Esophagus muscularis mucosa (tissue), 3 donors: ENCODE data around the gene TMEM150C.

Experiments
- CTCF ChIP-seq, 3 experiments: fragments of 200-600 bp in 2 of 3; fragments of 450-650 bp in 1 of 3; sonication (generic) in 2 of 3; IDR thresholded peaks; one replicate each; pipeline ENCODE4 v1.5.1; 2017 to 2019; ENCODE audit warnings: antibody characterized with exemption in 3 of 3, mild to moderate bottlenecking in 2 of 3, moderate library complexity in 1 of 3
- POLR2AphosphoS5 ChIP-seq, 2 donors: sonication (generic); formaldehyde crosslinking; IDR thresholded peaks; one replicate each; pipeline ENCODE4 v1.6.1; 2017; ENCODE audit warnings: antibody characterized with exemption in 2 of 2

GRCh38 chr4:82562564-82562854 is 721 bp upstream of the TMEM150C start:
- TF ChIP-seq POLR2AphosphoS5 (IDR thresholded peaks at IDR 0.05) = no peak
- TF ChIP-seq CTCF (IDR thresholded peaks at IDR 0.05) = no peak
